ENCODE data around the gene FAM110A.
"Not testable (repeated sequence)": the region's sequence is repeated elsewhere in the genome, so short reads cannot be mapped to it uniquely, and the experiment has no call there.

FAM110A gene

DNA sequence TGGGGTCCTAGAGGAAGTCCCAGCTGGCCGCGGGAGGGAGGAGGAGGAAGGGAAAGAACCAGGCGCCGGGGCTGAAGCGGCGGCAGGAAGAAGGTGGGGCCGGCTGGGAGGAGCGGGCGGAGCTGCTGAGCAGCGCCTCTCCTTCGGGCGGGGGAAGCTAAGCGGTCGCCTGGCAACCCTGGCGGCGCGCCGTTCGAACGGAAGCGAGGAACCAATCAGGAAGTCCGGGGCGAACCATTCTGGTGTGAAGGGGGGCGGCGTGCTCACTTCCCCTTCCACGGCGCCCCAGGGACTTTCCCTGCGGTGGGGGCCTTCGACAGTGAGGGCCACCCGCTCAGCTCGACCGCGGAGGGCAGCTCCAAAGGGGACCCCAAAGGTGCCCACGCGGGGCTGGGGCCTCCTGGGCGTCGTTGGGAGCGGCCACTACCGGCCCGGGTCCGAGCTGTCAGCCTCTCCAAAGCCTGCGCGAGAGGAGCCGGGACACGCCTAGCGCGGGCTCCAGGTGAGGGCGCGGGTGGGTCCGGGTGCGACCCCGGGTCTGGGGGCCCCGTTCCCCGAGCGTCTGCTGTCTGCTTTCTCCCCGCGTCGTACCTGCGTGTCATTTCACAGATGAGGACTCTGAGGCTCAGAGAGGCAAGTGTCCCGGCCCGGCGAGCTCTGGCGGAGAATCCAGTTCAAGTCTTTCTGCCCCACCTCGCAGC is at the start of gene FAM110A:
TSS of gene FAM110A (plus strand) at position 266 of the 701 bp plus-strand sequence. CDS start 11,090 bp downstream, outside the sequence.
- DNase-seq (ENCODE audit: low read depth in 3 of 3) = peak; percentile 85 to 94 (median 91)

DNA sequence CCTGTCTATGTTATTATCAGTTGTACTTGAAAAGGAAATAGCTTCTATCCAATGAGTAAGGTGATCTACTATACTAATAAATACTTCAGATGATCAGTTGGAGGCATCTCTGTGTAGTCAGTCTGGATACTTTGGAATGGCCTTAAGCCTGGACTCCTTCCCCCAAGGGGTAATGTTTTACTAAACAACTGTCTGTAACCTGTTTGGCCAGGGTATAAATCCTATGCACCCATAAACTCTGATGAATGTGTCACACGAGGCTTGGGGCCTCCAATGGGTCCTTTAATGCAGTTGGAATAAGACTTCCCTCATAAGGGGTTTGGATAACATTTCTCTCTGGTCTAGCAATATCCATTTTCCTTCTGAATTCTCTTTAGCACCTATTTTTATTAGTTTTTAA is 45.7 kb upstream of the FAM110A start:
- no peak for DNase-seq (ENCODE audit: low read depth in 3 of 3)

- no peak for DNase-seq (ENCODE audit: low read depth in 3 of 3)
Observed at GRCh38 chr20:791056-791455, 42.5 kb upstream of the FAM110A start.

DNA sequence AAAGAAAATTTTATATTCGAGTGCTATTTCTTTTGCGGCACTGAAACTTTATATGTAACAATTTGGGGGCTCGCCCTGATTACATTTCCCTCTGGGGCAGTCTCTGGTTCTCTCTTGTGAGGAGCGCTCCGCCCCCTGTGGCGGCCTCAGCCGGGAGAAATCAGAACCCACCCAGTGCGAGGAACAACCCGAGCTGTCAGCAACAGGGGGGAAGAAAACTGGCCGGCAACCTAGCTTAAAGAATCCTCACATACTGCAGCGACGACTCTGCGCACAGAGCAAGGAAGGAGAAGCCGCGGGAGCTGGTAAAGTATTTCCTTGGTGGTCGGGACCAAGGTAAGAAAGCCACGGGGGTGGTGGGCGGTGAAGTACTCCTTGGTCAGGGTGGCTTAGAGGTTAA is 41.3 kb upstream of the FAM110A start:
- no peak for DNase-seq (ENCODE audit: low read depth in 3 of 3)

DNA sequence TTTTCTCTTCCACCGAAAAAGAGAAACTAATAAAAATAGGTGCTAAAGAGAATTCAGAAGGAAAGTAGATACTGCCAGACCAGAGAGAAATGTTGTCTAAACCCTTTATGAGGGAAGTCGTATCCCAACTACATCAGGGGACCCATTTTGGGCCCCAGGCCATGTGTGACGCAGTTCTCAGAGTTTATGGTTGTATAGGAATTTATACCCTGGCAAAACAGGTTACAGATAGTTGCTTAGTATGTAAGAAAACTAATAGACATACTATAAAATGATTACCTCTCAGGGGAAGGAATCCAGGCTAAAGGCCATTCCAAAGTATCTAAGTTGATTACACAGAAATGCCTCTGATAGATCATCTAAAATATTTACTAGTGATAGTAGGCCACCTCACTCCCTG is 36.6 kb upstream of the FAM110A start:
- no peak for DNase-seq (ENCODE audit: low read depth in 3 of 3)

- DNase-seq (ENCODE audit: low read depth in 3 of 3) = not testable (repeated sequence)
Observed at GRCh38 chr20:798746-799145, 34.8 kb upstream of the FAM110A start.

GRCh38 chr20:800026-800425 is 33.5 kb upstream of the FAM110A start:
- DNase-seq (ENCODE audit: low read depth in 3 of 3) = not testable (repeated sequence)

DNA sequence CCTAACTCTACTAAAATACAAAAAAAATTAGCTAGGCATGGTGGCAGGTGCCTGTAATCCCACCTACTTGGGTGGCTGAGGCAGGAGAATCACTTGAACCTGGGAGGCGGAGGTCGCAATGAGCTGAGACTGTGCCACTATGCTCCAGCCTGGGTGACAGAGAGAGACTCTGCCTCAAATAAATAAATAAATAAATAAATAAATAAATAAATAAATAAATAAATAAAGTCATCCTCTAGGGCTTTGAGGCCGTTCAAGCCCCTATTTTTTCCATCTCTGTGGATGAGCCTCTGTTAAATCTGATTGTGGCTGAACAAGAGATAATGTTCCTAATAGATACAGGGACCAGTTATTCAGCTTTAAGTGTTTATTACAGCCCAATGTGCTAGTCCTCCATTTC is 31.8 kb upstream of the FAM110A start:
- DNase-seq (ENCODE audit: low read depth in 3 of 3) = no peak

GRCh38 chr20:805713-806112 is 27.8 kb upstream of the FAM110A start:
- no peak for DNase-seq (ENCODE audit: low read depth in 3 of 3)

GRCh38 chr20:811776-812434 is 21.6 kb upstream of the FAM110A start:
- not testable (repeated sequence) for DNase-seq (ENCODE audit: low read depth in 3 of 3)

DNA sequence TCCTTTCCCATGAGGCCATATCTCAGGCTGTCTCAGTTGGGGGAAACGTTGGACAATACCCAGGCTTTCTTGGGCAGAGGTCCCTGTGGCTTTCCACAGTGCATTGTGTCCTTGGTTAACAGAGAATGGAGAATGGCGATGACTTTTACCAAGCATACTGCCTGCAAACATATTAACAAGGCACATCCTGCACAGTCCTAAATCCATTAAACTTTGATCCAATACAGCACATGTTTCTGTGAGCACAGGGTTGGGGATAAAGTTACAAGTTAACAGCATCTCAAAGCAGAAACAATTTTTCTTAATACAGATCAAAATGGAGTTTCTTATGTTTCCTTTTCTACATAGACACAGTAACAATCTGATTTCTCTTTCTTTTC is 21.1 kb upstream of the FAM110A start:
- not testable (repeated sequence) for DNase-seq (ENCODE audit: low read depth in 3 of 3)

DNA sequence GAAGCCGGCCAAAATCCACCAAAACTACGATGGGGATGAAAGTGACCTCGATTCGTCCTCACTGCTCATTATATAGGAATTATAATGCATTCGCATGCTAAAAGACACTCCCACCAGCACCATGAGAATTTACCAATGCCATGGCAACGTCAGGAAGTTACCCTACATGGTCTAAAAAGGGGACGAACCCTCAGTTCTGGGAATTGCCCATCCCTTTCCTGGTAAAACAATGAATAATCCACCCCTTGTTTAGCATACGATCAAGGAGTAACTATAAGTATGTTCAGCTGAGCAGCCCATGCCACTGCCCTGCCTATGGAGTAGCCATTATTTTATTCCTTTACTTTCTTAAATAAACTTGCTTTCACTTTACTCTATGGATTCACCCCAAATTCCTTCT is 20.1 kb upstream of the FAM110A start:
- no peak for DNase-seq (ENCODE audit: low read depth in 3 of 3)

DNA sequence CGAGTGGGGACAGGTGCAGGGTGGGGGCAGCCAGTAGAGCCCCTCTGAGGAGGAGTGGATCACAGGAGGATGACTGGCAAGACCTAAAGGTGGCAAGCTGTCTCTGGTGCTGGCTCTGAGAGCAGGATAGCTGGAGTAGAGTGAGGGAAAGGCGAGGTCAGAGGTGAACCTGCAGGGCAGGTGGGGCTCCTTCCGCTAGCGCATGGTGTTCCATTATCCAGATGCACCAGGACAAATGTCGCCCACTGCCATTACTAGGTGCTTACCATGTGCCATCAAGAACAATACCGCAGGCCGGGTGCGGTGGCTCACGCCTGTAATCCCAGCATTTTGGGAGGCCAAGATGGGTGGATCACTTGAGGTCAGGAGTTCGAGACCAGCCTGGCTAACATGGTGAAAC is 18.3 kb upstream of the FAM110A start:
- no peak for DNase-seq (ENCODE audit: low read depth in 3 of 3)

- DNase-seq (ENCODE audit: low read depth in 3 of 3) = peak; percentile 39 to 50 (median 49)
Observed at GRCh38 chr20:815914-816606, 17.5 kb upstream of the FAM110A start.

DNA sequence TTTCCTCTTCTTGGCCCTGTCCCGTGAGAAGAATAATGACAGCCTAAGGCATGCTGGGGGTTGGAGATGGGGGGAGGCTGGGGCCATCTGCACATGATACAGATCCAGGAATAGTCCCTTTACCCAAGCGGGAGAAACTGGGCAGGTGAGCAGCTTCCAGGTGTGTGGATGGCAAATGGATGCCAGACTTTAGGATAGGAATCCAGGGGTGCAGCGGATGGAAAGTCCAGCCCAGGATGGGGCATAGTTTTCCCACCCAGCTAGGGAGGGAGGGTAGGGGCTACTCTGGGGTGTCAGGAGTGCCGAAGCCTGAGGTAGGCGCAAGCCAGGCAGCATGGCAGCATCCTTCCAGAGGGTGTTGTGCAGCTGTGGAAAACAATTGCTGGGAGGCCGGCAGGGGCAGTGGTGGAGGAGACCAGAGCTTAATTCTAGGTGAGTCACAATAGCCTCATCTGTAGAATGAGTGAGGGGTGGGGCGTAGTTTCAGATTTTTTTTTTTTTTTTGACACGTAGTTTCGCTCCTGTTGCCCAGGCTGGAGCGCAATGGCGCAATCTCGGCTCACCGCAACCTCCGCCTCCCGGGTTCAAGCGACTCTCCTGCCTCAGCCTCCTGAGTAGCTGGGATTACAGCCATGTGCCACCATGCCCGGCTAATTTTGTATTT is 15.4 kb upstream of the FAM110A start:
- no peak for DNase-seq (ENCODE audit: low read depth in 3 of 3)

DNA sequence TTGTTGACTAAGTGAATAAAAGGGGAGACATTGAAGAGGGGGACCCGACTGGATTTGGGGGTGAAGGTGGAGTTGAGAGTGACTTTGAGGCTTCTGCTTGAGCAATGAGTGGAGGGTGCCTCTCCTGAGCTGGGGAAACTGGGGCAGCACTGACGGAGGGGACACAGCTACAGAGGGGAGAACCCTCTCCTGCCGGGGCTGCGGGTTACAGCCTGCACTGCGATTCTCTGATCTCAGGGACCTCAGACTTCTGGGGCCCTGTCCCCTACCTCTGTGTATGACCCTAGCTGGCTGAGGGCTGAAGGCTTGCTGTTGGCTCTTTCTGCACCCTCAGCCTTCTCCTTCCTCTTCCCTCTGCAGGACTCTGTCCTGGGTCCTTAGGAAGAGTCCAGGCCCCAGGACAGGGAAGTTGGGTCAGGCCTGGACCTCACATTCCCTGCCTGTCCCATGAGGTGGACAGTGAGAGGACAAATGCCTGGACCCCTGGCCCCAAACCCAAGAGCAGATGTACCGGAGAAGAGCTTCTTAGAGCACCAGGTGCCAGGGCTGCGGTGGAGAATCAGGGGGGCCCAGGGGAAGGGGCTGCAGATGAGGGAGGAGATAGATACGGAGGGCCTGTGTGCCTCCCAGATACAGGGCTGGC is 13.7 kb upstream of the FAM110A start:
- no peak for DNase-seq (ENCODE audit: low read depth in 3 of 3)

GRCh38 chr20:820323-820953 is 13.1 kb upstream of the FAM110A start:
- DNase-seq (ENCODE audit: low read depth in 3 of 3) = no peak

- no peak for DNase-seq (ENCODE audit: low read depth in 3 of 3)
Observed at GRCh38 chr20:821046-821730, 12.3 kb upstream of the FAM110A start.

- DNase-seq (ENCODE audit: low read depth in 3 of 3) = no peak
Observed at GRCh38 chr20:821731-822065, 11.8 kb upstream of the FAM110A start.

- no peak for DNase-seq (ENCODE audit: low read depth in 3 of 3)
Observed at GRCh38 chr20:822651-823573, 10.6 kb upstream of the FAM110A start.

Measured in stimulated activated CD4-positive, alpha-beta T cell treated with anti-CD3 and anti-CD28 coated beads, TNF-alpha, amount 100 ng/mL, for 4 hours (primary cell).